K562 (cell line): ENCODE results near the gene CGNL1. TPM values are rescaled to one million over a fixed set of nuclear protein-coding genes. Genes with fewer than 3 reads are reported as not detected.

Experiments used
- ATAC-seq: fragments of 200-7000 bp; cut with Tn5 transposase; 3 replicates; pipeline ENCODE4 v1.9.1; 2020; ENCODE audit warnings: moderate library complexity
- BruUV-seq: library from RNA; stranded (reverse); fragments of 400-500 nt; replicated peaks from 2 replicates; lab custom pipeline; 2021; lab: Mats Ljungman, UMichigan
- CTCF ChIA-PET: fragments of 300-600 bp; formaldehyde crosslinking; extraction: SDS; loops from one replicate; lab custom pipeline; 2021; ENCODE audit warnings: low intra/inter-chr PET ratio; lab: Yijun Ruan, JAX
- POLR2A ChIA-PET: fragments of 300-600, 350-650 bp; sonication (Branson Sonifier 250); formaldehyde crosslinking; extraction: SDS; loops from one replicate; lab custom pipeline; 2021; ENCODE audit warnings: antibody characterized with exemption, inconsistent platforms; lab: Yijun Ruan, JAX
- DNase-seq, 4 experiments: peaks; one replicate each; pipeline versions ENCODE4 v3.0.0 to v3.0.0-alpha.2; 2011 to 2018; ENCODE audit warnings: low spot score in 3 of 4, mixed read lengths in 3 of 4; ENCODE audit errors: extremely low read depth in 1 of 4
- FAIRE-seq: peaks from 2 replicates; lab custom pipeline; 2011; peaks lifted over from hg19 to GRCh38; lab: Jason Lieb, UNC
- H2AFZ ChIP-seq: 2 replicates; pipeline ENCODE4 v1.6.0; 2011; ENCODE audit warnings: low read depth, low read length, control low read depth, inconsistent platforms
- H3K27ac ChIP-seq: fragments of 200-600 bp; 3 replicates; pipeline ENCODE4 v1.8.0; 2011; ENCODE audit warnings: low read depth, mild to moderate bottlenecking, control low read depth, inconsistent platforms, low read length, moderate library complexity, mixed read lengths; ENCODE audit errors: extremely low read depth
- H3K27me3 ChIP-seq, 2 experiments: fragments of 300-600 bp in 1 of 2; 2 replicates in 1 of 2; 3 replicates in 1 of 2; pipeline versions ENCODE4 v1.6.0 to v1.8.0; 2011; ENCODE audit warnings: inconsistent platforms in 2 of 2, low read length in 2 of 2, mild to moderate bottlenecking in 1 of 2, mixed read lengths in 1 of 2, moderate library complexity in 1 of 2; ENCODE audit not compliant: control insufficient read depth in 2 of 2, insufficient read depth in 2 of 2
- H3K36me3 ChIP-seq: fragments of 300-600 bp; 3 replicates; pipeline ENCODE4 v1.8.0; 2011; ENCODE audit warnings: mild to moderate bottlenecking, low read length, inconsistent platforms; ENCODE audit not compliant: control insufficient read depth, insufficient read depth
- H3K4me1 ChIP-seq, 2 experiments: fragments of 200-600 bp in 1 of 2; replicated peaks in 1 of 2; 2 replicates in 1 of 2; 3 replicates in 1 of 2; pipeline versions ENCODE4 v1.5.1 to v1.8.0; 2011; ENCODE audit warnings: inconsistent platforms in 2 of 2, low read length in 2 of 2, mild to moderate bottlenecking in 1 of 2, mixed read lengths in 1 of 2, moderate library complexity in 1 of 2; ENCODE audit not compliant: control insufficient read depth in 2 of 2, insufficient read depth in 2 of 2
- H3K4me2 ChIP-seq: 2 replicates; pipeline ENCODE4 v1.6.1; 2011; ENCODE audit warnings: low read length, control low read depth, inconsistent platforms, mixed read lengths; ENCODE audit not compliant: insufficient read depth
- H3K4me3 ChIP-seq: fragments of 200-600 bp; sonication (generic), shearing (Covaris generic); 2 replicates; pipeline ENCODE4 v1.5.1; 2016; ENCODE audit warnings: control low read depth, inconsistent platforms
- H3K79me2 ChIP-seq: fragments of 200-600 bp; 3 replicates; pipeline ENCODE4 v1.8.0; 2011; ENCODE audit warnings: low read length, inconsistent platforms; ENCODE audit not compliant: control insufficient read depth, insufficient read depth
- H3K9ac ChIP-seq, 2 experiments: 2 replicates each; pipeline versions ENCODE4 v1.6.0 to v1.6.1; 2011; ENCODE audit warnings: low read depth in 2 of 2, low read length in 2 of 2, control low read depth in 1 of 2, inconsistent platforms in 1 of 2, mild to moderate bottlenecking in 1 of 2, mixed read lengths in 1 of 2; ENCODE audit not compliant: insufficient read depth in 1 of 2
- H3K9me1 ChIP-seq: one replicate; pipeline ENCODE4 v1.6.0; 2011; ENCODE audit warnings: inconsistent platforms, mild to moderate bottlenecking, low read length, moderate library complexity; ENCODE audit not compliant: control insufficient read depth, insufficient read depth
- H3K9me3 ChIP-seq: replicated peaks from 2 replicates; pipeline ENCODE4 v1.5.1; 2011; ENCODE audit warnings: low read depth, low read length, inconsistent platforms; ENCODE audit not compliant: control insufficient read depth, insufficient read depth
- H4K20me1 ChIP-seq: replicated peaks from 2 replicates; pipeline ENCODE4 v1.6.1; 2011; ENCODE audit warnings: low read length, inconsistent platforms, mixed read lengths; ENCODE audit not compliant: control insufficient read depth, insufficient read depth
- ELF2 ChIP-seq: fragments of 250-450 bp; sonication (Bioruptor Pico); IDR thresholded peaks from 2 replicates; pipeline ENCODE4 v1.5.0; 2021; ENCODE audit warnings: mild to moderate bottlenecking
- ELF4 ChIP-seq: fragments of 450-650 bp; formaldehyde crosslinking; IDR thresholded peaks from 2 replicates; pipeline ENCODE4 v1.4.0; 2022; ENCODE audit warnings: missing genetic modification characterization
- GTF2E2 ChIP-seq: fragments of 200-800 bp; sonication (Bioruptor generic); IDR thresholded peaks from 2 replicates; pipeline ENCODE4 v1.6.1; 2016; ENCODE audit warnings: missing genetic modification characterization, missing compliant biosample characterization
- LEF1 ChIP-seq: fragments of 450-650 bp; IDR thresholded peaks from 2 replicates; pipeline ENCODE4 v1.6.1; 2016; ENCODE audit warnings: mild to moderate bottlenecking
- MEIS2 ChIP-seq: fragments of 450-650 bp; IDR thresholded peaks from 2 replicates; pipeline ENCODE4 v1.6.1; 2014; ENCODE audit warnings: mild to moderate bottlenecking; ENCODE audit not compliant: partially characterized antibody
- MTF1 ChIP-seq: fragments of 250-450 bp; sonication (Bioruptor Pico); IDR thresholded peaks from 2 replicates; pipeline ENCODE4 v1.9.0; 2021; ENCODE audit warnings: moderate library complexity, mild to moderate bottlenecking, inconsistent platforms, borderline replicate concordance
- NCOA6 ChIP-seq: fragments of 450-650 bp; IDR thresholded peaks from 2 replicates; pipeline ENCODE4 v1.6.1; 2017; ENCODE audit warnings: mild to moderate bottlenecking
- OTX1 ChIP-seq: fragments of 450-650 bp; formaldehyde crosslinking; IDR thresholded peaks from 2 replicates; pipeline ENCODE4 v1.4.0; 2022; ENCODE audit warnings: mild to moderate bottlenecking
- RBM17 ChIP-seq: fragments of 200-400 bp; formaldehyde crosslinking; IDR thresholded peaks from 2 replicates; pipeline ENCODE4 v1.6.1; 2017; ENCODE audit warnings: low read depth, mild to moderate bottlenecking, low read length, borderline replicate concordance
- ZKSCAN1 ChIP-seq: fragments of 150-350 bp; IDR thresholded peaks from 2 replicates; pipeline ENCODE4 v1.6.1; 2016; ENCODE audit warnings: low read depth, low read length
- ZNF143 ChIP-seq: sonication (generic); formaldehyde crosslinking; IDR thresholded peaks from 2 replicates; pipeline ENCODE4 v1.9.0; 2022; ENCODE audit warnings: mild to moderate bottlenecking, missing genetic modification reagents
- ZNF316 ChIP-seq: fragments of 450-650 bp; IDR thresholded peaks from 2 replicates; pipeline ENCODE4 v1.6.1; 2016
- WGBS: fragments of 100-300 bp; shearing (Covaris generic); methylation state at CpG from one replicate; pipeline ENCODE4 v1.1.6; 2016; ENCODE audit warnings: low coverage, mixed read lengths; ENCODE audit not compliant: insufficient coverage; ENCODE audit errors: missing lambda C conversion rate; 5-methylcytosine and 5-hydroxymethylcytosine counted together
- in situ Hi-C: fragments of 300-500 bp; cut with MboI; formaldehyde crosslinking; loops from 4 replicates; pipeline ENCODE4 v1.15.0; 2018; ENCODE audit warnings: inconsistent platforms, mixed read lengths
- intact Hi-C: fragments of 100-400 bp; cut with micrococcal nuclease; formaldehyde crosslinking; loops from 2 replicates; pipeline ENCODE4 v1.14.2; 2022
- polyA plus RNA-seq, 8 experiments: library from polyadenylated mRNA; depleted of rRNA in 4 of 8; stranded (reverse) in 5 of 8; unstranded in 3 of 8; fragments of >200 nt; fragmentation: Nextera tagmentation in 2 of 8; fragmentation: Illumina TruSeq in 1 of 8; extraction: Ambion mirVana in 2 of 8; extraction: Trizol in 1 of 8; gene quantifications; 2 replicates each; pipeline versions ENCODE4 v1.2.1 to v1.2.3, GENCODE V29; 2011 to 2014; ENCODE audit warnings: inconsistent platforms in 1 of 8, missing spikeins in 1 of 8
- total RNA-seq, 7 experiments: library from RNA; depleted of rRNA in 6 of 7; stranded (reverse); fragments of >200 nt in 6 of 7; fragmentation: Illumina TruSeq in 2 of 7; extraction: Trizol in 2 of 7; gene quantifications; 2 replicates each; pipeline versions ENCODE4 v1.2.1 to v1.2.3, GENCODE V29; 2011 to 2021; ENCODE audit warnings: low replicate concordance in 1 of 7
- TF ChIP-seq, protein P1 (sequence below): fragments of 450-650 bp; formaldehyde crosslinking; IDR thresholded peaks from 2 replicates; pipeline ENCODE4 v1.4.0; 2022; ENCODE audit warnings: missing genetic modification characterization
- TF ChIP-seq, protein P2 (sequence below): IDR thresholded peaks from 2 replicates; pipeline ENCODE4 v1.6.1; 2016; ENCODE audit warnings: missing genetic modification characterization, missing compliant biosample characterization

The CGNL1 gene
- total and polyA plus RNA-seq, 9 of the 15 experiments (the other 6 are each of a cell fraction or from before 2014, with no cell fraction given): 0.01 to 0.07 TPM; not detected in 7

DNA sequence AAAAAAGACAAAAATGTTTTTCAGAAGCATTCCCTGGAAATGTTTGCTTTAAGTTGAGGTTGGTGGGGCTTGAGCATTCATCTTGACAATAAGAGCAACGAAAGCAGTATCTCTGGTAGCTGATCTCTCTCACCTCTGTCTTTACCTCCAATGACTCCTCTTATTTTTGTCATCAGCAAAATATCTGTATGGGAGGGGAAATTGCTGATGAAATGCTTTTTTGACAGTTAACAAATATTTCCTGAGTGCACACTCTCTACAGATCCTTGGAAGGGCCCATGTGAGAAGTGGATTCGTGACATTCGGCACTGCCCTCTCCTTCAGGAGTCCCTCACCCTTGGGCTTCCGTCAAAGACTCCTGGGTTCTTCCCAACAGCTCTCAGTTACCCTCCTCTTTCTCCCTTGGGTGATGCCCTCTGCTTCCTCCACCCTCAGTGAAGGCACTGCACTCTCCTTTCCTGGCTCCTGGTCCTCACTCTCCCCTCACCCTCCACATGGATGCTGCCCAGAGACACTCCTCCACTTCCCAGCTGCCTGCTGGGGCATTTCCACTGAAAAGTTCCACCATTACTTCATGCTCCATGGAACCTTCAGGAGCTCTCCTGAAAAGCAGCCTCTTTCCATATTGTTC lies 2.9 kb upstream of the CGNL1 start:
- WGBS: 2% methylated on average over 4 of the region's 4 CpGs
- in situ Hi-C loops: no loop called here
- Histone ChIP-seq H3K36me3 (no peaks in the 10 kb centered on the region), H3K9me1 (no peaks in the 10 kb centered on the region), H3K27ac (no peak overlapping the region), H3K9ac (no peak overlapping the region), H2AFZ (no peak overlapping the region), H3K4me3 (no peak overlapping the region), H3K4me1 (peaks cover 0 to 11% of the 10 kb centered on the region in 2 experiments; a peak in 2 of 5 replicates), H3K9me3 (no peaks in the 10 kb centered on the region), H4K20me1 (peaks cover 8% of the 10 kb centered on the region; the same call in 1 of the 2 replicates), H3K4me2 (no peak overlapping the region), H3K79me2 (no peaks in the 10 kb centered on the region), H3K27me3 (peaks cover 37 to 67% of the 10 kb centered on the region in 2 experiments)
- CTCF ChIA-PET: no interaction called here
- intact Hi-C loops: no loop called here
- no TSS peak for BruUV-seq
- TF ChIP-seq ZNF316 (peak; percentile 52), RBM17 (no peak)
- FAIRE-seq: no peak
- POLR2A ChIA-PET: no interaction called here
- no peak for ATAC-seq
- DNase-seq: no peak

DNA sequence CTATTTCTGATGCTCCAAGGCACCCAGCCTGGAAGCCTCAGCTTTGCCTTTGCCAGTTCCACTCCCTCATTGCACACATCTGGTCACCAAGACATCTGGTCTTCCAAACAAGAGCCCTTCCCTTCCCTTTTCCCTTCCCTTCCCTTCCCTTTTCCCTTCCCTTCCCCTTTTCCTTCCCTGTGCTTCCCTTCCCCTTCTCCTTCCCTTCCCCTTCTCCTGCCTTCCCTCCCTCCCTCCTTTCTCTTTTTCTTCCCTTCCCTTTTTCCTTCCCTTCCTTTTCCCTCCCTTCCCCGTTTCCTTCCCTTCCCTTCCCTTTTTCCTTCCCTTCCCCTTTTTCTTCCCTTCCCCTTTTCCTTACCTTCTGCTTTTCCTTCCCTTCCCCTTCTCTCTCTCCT lies 2.4 kb upstream of the CGNL1 start:
- BruUV-seq: no TSS peak
- Histone ChIP-seq H2AFZ (no peak overlapping the region), H3K79me2 (no peaks in the 10 kb centered on the region), H3K4me1 (peaks cover 0 to 11% of the 10 kb centered on the region in 2 experiments; a peak in 2 of 5 replicates), H3K4me3 (no peak overlapping the region), H3K9ac (no peak overlapping the region), H3K27me3 (peaks cover 38 to 72% of the 10 kb centered on the region in 2 experiments), H4K20me1 (peaks cover 8% of the 10 kb centered on the region; the same call in 1 of the 2 replicates), H3K4me2 (no peak overlapping the region), H3K27ac (no peak overlapping the region), H3K9me3 (no peaks in the 10 kb centered on the region), H3K9me1 (no peaks in the 10 kb centered on the region), H3K36me3 (no peaks in the 10 kb centered on the region)
- CTCF ChIA-PET: no interaction called here
- intact Hi-C loops: no loop called here
- 0% methylated on average over 1 of the region's 1 CpG for WGBS
- FAIRE-seq: no peak
- in situ Hi-C loops: no loop called here
- POLR2A ChIA-PET: no interaction called here
- DNase-seq: no peak
- ATAC-seq: no peak
- TF ChIP-seq ELF2 (CRISPR knock-in tag): no peak
- TF ChIP-seq, protein P1, sequence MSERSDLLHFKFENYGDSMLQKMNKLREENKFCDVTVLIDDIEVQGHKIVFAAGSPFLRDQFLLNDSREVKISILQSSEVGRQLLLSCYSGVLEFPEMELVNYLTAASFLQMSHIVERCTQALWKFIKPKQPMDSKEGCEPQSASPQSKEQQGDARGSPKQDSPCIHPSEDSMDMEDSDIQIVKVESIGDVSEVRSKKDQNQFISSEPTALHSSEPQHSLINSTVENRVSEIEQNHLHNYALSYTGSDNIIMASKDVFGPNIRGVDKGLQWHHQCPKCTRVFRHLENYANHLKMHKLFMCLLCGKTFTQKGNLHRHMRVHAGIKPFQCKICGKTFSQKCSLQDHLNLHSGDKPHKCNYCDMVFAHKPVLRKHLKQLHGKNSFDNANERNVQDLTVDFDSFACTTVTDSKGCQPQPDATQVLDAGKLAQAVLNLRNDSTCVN (CRISPR knock-in tag): peak; percentile 55; the same call in 1 of the 2 replicates
- TF ChIP-seq ELF4 (CRISPR knock-in tag): 0 out of 2 replicates have a peak, but pooled peaks have one; percentile 16
- peak; percentile 55 for TF ChIP-seq OTX1 (CRISPR knock-in tag)
- no peak for TF ChIP-seq MTF1 (CRISPR knock-in tag)
- TF ChIP-seq, protein P2, sequence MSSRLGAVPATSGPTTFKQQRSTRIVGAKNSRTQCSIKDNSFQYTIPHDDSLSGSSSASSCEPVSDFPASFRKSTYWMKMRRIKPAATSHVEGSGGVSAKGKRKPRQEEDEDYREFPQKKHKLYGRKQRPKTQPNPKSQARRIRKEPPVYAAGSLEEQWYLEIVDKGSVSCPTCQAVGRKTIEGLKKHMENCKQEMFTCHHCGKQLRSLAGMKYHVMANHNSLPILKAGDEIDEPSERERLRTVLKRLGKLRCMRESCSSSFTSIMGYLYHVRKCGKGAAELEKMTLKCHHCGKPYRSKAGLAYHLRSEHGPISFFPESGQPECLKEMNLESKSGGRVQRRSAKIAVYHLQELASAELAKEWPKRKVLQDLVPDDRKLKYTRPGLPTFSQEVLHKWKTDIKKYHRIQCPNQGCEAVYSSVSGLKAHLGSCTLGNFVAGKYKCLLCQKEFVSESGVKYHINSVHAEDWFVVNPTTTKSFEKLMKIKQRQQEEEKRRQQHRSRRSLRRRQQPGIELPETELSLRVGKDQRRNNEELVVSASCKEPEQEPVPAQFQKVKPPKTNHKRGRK (tag): peak; percentile 91
- TF ChIP-seq LEF1: no peak
- TF ChIP-seq NCOA6: no peak
- TF ChIP-seq ZKSCAN1: no peak
- no peak for TF ChIP-seq GTF2E2
- TF ChIP-seq MEIS2: no peak
- no peak for TF ChIP-seq ZNF143 (CRISPR knock-in tag)
